Measurements from ENCODE around the gene RHOT1. TPM values are rescaled to one million over a fixed set of nuclear protein-coding genes. Genes with fewer than 3 reads are reported as not detected.
A peak's percentile ranks its signal among the peaks of the same experiment; 100 is the strongest.
"Not testable (repeated sequence)": the region's sequence is repeated elsewhere in the genome, so short reads cannot be mapped to it uniquely, and the experiment has no call there.

RHOT1 gene
- total RNA-seq, 1 experiment from 2014 or later: 40.5 TPM

DNA sequence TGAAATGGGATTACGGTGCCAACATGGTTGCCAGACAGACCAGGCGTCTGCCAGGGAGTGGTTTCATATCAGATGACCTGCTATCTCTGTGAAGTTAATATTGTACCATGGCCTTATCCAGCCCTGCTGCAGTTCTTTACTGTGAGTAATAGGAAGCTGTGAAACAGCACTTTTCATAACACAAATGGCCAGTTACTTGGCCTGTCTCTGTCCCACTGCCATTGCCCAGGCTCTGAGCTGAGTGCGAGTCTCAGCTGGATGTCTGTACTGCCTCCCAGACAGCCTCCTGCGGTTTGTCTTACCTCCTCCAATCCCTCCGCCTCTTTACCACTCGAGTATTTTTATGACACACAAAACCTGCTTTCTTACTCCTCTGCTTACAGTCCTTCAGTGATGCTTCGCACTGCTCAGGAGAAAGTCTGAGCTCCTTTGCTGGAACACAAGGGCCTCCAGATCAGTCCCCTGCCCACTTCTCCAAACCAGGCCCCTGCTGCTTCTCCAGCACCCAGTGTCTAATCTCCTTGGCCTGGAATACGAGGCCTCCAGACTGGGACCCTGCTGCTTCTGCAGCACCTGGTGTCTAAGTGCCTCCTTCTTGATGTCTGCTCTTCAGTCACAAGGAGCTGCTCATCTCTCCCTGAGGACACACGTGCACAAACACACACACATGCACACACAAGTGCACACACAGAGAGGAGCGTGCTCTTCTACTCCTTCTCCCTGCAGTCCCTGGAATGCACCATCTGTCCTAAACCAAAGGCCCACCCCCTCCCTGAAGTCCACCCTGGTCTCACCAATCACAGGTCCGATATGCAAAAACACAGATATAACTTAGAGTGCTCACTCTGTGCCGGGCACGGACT is 17.1 kb upstream of the RHOT1 start:
- no peak for DNase-seq (ENCODE audit: low read depth)

DNA sequence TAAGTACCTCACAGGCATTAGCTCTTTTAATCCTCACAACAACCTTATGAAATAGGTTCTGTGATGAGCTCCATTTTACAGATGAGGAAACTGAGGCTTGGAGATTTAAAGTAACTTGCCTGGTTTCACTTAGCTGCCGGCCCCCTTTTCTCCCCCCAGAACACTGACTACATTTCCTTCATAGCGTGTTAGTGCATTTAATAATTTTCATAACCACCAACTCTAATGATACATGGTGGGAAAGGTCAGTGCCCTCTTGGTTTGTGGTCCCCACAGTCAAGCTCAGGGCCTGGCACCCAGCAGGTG is 16.5 kb upstream of the RHOT1 start:
- DNase-seq (ENCODE audit: low read depth): no peak

- no peak for DNase-seq (ENCODE audit: low read depth)
Observed at GRCh38 chr17:32126325-32126724, 16.0 kb upstream of the RHOT1 start.

GRCh38 chr17:32126746-32127145 is 15.6 kb upstream of the RHOT1 start:
- no peak for DNase-seq (ENCODE audit: low read depth)

DNA sequence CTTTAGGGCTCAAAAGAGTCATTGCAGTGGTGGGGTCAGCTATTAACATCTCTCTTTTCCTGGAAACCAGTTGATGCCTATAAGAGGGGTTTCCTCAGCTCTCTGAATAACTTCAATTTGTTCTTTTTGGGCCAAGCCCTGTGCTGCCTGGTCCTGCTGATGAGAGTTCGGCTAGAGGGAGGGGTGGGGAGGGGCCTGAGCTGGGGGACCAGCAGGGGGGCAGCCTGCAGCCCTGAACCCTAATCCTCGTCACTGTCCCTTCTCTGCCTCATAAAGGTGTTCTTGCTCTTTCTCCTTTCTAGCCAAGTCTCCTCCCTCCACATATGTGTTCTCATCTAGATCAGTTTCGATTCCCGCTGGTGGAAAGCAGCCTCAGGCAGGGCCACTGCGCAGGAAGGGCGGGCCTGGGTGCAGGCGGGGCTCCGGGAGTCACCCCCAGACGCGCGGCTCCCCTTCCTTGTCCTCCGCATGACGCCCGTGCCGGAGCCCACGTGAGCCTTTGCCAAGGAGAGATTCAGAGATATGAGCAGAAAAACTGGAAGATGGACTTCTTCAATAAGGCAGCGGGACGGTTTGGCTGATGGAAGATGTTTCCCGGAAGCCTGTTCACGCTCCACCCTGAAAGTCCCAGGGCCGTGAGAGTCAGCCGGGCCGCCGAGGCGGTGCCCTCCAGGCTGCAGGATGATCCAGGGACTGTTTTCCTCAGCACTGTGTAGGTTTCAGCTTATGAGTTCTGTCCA is 15.0 kb upstream of the RHOT1 start:
- DNase-seq (ENCODE audit: low read depth): peak; percentile 88

GRCh38 chr17:32128470-32128869 is 13.8 kb upstream of the RHOT1 start:
- DNase-seq (ENCODE audit: low read depth): not testable (repeated sequence)

DNA sequence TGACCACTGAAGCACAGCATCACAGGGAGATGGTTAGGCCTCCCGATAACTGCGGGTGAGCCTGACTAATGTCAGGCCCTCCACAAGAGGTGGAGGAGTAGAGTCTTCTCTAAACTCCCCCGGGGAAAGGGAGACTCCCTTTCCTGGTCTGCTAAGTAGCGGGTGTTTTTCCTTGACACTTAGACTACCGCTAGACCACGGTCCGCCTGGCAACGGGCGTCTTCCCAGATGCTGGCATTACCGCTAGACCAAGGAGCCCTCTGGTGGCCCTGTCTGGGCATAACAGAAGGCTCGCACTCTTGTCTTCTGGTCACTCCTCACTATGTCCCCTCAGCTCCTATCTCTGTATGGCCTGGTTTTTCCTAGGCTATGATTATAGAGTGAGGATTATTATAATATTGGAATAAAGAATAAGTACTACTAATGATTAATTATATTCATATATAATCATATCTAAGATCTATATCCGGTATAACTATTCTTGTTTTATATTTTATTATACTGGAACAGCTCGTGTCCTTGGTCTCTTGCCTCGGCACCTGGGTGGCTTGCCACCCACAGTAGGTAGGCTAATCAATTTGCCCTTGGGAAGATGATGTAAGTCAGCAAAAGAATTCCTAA is 6.7 kb upstream of the RHOT1 start:
- DNase-seq (ENCODE audit: low read depth): not testable (repeated sequence)

- DNase-seq (ENCODE audit: low read depth): no peak
Observed at GRCh38 chr17:32136856-32137255, 5.4 kb upstream of the RHOT1 start.

DNA sequence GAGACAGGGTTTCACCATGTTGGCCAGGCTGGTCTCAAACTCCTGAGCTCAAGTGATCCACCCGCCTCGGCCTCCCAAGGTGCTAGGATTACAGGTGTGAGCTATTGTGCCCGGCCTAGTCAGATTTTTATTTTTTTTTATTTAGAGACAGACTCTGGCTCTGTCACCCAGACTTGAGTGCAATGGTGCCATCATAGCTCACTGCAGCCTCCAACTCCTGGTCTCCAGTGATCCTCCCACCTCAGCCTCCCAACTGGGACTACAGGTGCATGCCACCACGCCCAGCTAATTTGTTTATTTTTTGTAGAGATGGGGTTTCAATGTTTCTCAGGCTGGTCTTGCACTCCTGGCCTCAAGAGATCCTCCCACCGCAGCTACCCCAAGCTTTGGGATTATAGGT is 2.8 kb upstream of the RHOT1 start:
- not testable (repeated sequence) for DNase-seq (ENCODE audit: low read depth)

DNA sequence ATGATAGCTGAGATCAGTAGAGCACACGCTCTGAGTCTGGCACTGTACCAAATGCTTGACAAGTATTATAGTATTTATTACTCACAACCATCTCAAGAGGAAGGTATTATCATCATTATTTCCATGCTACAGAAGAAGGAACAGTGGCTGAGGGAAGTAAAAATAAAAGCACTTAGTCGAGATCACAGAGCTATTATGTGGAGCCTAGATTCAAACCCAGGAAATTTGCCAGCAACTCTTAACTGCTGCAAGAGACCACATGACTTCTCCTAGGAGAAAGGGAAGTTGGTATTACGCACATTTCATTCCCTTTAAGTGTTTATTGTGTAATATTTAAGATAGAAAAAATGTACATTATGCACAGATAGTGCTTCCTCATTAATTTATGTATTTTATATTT is 1.0 kb upstream of the RHOT1 start:
- peak; percentile 61 for DNase-seq (ENCODE audit: low read depth)

DNA sequence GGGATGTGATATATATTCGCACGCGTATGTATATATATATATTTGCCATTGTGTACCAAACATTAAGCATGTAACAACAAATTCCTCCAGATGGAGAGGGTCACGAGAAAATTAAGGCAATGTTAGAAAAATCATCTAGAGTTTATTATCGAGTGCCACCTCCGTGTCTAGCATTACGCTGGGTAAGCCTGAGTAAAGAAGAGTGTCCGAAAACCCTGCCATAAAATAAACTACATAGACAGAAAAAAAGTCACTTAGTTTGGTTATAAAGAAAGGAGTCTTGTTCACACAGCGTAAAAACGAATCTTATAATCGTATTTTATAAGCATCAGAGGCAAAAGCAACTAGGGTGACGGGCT is 644 bp upstream of the RHOT1 start:
- no peak for DNase-seq (ENCODE audit: low read depth)

DNA sequence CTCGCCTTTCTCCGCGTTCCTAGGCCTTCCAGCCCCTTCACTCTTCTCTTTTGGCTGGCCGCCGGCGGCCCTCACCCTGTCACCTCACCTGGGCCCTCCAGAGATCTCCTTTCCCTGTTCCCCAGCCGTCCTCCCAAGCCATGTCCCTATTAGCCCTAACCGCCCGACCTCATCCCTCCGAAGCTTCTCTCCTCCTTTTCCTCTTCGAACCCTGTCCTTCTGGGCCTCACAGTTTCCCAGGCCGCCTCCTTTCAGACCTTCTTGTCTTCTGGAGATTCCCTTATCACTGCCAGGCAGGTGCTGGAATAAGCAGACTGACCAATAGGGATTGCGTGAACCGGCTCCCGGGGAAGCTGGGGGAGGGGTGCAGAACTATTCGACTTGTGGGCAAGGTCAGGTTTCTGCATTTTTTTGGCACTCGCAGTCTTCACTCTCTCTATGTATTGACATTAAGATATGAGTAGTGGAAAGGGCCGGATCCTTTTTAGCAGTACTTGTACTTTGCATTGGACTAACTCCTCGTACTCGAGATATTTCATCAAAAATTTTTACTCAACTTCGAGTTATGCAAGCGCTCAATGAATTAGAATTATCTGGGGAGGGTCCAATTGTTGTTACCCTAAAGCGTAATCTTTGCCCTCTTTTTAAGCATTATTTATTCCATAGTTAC is 690 bp downstream of the RHOT1 start:
- DNase-seq (ENCODE audit: low read depth): peak; percentile 56

DNA sequence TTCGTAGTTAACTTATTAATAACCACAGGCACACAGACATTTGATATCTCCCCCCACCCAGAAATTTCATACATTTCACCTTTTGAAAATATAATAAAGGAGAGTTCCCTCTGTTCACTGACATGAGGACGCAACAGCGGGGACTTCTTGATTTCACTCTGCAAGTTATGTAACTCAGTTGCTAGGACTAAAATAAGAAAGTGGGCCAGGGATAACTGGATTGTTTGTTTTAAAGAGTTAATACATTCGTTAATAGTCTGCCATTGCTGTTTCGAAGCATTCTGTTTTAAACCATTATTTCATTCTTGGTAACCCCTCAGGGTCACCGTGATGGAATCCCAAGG is 1.2 kb downstream of the RHOT1 start:
- DNase-seq (ENCODE audit: low read depth): no peak

DNA sequence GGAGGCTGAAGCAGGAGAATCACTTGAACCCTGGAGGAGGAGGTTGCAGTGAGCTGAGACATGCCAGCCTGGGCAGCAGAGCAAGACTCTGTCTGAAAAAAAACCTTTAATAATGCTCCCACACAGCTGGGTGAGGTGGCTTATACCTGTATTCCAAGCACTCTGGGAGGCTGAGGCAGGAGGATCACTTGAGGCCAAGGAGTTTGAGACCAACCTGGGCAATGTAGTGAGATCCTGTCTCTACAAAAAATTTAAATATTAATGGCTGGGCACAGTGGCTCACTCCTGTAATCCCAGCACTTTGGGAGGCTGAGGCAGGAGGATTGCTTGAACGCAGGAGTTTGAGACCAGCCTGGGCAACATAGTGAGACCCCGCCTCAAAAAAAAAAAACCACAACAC is 2.1 kb downstream of the RHOT1 start:
- DNase-seq (ENCODE audit: low read depth): not testable (repeated sequence)

GRCh38 chr17:32148351-32148750 is 6.0 kb downstream of the RHOT1 start:
- no peak for DNase-seq (ENCODE audit: low read depth)

- DNase-seq (ENCODE audit: low read depth): no peak
Observed at GRCh38 chr17:32150358-32150757, 8.1 kb downstream of the RHOT1 start.

- no peak for DNase-seq (ENCODE audit: low read depth)
Observed at GRCh38 chr17:32152130-32152529, 9.8 kb downstream of the RHOT1 start.

GRCh38 chr17:32155896-32156295 is 13.6 kb downstream of the RHOT1 start:
- no peak for DNase-seq (ENCODE audit: low read depth)

DNA sequence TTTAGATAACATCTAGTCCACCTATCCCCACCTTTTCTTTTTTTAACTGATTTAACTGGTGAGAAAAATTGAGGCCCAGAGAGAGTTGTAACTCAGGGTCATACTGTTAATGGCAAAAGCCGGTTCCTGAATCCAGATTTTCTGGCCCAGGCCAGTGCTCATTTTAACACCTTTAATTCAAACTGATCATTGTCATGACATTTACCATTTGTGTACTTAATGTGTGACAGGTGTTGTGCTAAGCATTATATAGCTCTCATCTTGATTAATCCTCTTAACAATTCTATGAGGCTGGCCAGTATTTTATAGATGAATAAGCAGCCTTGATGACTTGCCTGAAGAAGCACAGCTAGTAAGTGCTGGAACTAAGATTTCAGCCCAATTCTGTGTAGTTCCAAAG is 14.4 kb downstream of the RHOT1 start:
- DNase-seq (ENCODE audit: low read depth): no peak

DNA sequence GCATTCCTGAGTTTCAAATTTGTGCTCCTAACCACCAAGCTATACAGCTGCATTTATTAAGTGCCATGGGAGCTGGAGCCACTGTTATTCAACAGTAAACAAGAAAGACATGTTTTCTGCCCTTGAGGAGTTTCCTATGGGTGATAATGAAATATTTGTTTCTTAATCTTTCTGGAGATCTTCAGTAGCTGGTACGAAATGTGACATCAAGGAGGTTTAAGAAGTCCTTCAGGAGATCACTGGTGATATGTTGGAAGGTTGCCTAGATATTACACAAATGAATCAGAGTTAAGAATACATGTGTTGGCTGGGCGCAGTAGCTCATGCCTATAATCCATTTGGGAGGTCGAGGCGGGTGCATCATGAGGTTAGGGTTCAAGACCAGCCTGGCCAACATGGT is 14.9 kb downstream of the RHOT1 start:
- DNase-seq (ENCODE audit: low read depth): no peak

- no peak for DNase-seq (ENCODE audit: low read depth)
Observed at GRCh38 chr17:32158870-32159585, 16.7 kb downstream of the RHOT1 start.
